GM18499 (cell line): ENCODE data around the gene ASPG.

ENCODE experiments used
- ATAC-seq: cut with Tn5 transposase; IDR thresholded peaks from one replicate; pipeline ENCODE4 v1.9.1; 2021; ENCODE audit warnings: moderate number of reproducible peaks; ENCODE audit not compliant: insufficient read depth, unreplicated experiment

Gene ASPG

GRCh38 chr14:104131968-104132732, 46.6 kb downstream of the ASPG start:
- no peak for ATAC-seq

DNA sequence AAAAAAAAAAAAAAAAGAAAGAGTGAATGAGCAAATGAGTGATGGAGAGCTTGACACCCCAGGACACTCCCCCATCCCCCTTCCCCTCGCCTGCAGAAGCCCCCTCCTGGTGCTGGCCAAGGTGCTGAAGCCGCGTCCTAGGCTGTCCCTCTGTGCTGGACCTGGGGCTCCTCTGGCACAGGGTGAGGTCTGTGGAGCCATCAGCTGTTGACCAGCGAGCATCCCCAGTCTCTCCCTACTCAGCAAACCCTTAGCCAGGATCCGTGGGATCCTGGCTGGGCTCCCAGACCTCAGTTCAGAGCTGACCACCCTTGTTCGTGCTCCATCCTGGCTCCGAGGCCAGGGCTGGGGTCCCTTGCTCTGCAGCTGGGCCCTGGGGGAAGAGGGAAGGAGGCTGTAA, 47.5 kb downstream of the ASPG start:
- ATAC-seq: no peak

DNA sequence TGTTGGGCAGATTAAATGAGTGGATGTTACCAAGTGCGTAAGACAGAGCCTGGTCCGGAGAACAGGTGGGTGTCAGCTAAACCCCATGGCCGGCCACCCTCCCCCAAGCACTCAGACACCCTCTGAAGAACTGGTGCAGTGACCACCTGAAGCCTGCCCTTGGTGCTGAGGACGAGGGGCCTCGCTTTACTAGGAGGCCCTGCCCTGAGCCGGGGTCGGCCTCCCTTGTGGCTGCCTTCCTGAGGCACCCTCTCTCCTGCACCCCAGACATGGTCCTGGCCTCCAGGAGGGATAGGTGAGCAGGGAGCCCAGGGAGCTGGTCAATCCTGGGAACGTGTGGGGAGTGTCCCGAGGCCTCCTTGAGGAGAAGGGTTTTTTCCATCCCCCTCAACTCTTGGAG, 48.0 kb downstream of the ASPG start:
- no peak for ATAC-seq

- ATAC-seq: no peak
Measured at GRCh38 chr14:104134061-104134965, 48.8 kb downstream of the ASPG start.

- ATAC-seq: no peak
Measured at GRCh38 chr14:104135121-104135903, 49.8 kb downstream of the ASPG start.

GRCh38 chr14:104135904-104136471, 50.5 kb downstream of the ASPG start:
- no peak for ATAC-seq

DNA sequence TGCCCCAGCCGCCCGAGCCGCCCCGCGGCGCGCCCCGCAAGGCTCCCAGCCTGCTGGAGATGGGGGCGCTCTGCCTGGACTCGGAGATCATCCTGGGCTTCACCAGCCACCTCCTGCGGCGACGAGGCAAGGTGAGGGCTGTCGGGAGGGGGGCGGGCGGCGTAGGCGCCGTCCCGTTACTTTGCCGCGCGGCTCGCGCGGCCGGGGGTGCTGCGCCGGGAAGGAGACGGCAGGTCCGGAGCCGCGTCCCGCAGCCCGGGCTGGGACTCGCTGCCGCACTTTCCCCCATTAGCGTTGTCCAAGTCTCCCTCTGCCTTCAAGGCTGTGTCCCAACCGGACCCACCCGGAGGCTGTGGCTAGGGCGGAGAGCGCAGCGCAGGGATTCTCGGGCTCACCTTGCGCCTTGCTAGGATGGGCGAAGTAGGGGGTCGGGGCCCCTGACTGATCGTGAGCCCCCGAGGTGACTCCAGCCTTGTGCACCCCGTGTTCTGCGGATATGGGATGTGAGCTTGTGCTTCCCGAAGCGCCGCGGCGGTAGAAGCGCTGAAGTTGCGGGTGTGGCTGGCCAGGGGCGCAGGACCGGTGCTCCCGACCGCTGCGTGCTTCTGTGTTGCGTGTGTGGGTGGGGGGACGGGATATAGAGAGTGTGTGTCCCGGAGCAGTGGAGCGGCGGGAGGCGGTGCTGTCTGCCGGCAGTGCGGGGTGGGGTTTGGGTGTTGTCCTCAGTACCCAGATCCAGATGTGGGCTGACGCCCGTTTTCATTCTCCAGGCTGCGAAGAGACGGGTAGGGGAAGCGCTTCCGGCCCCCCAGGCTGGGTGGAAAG, 51.2 kb downstream of the ASPG start:
- no peak for ATAC-seq

DNA sequence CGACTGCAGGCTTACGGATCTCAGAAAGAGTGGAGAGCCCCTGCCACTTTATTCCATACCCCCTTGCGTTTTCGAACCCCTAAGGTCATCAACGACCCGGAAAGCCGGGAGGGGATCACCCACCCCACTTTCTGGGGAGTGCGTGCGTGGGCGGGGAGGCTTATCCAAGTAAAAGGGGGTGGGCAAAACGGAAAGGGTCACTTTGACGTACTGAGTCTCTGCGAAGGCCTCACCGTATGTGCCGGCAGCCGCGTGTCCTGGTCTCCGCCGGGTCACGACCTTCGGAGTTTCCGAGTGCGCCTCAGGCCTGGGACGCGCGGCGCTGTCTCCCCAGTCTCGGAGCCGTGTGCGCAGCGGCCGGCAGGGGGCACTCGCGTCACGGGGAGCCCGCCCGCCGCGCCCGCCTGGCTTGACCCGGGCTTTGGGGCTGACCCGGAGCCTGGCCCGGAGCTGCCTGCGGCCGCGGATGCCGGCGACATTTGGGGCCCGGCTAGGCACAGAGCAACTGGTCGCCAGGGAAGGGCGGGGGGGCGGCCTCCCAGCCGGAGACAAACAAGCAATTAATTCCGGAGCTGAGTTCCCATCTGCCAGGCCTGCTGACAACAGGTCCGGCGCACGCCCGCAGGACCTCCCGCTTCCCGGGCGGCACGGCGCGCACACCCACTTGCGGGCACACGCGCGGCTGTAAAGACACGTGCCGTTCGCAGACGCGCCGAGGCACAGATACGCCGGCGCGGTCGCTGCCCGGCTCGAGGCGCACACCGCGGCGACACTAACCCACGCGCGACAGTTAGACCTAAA, 52.0 kb downstream of the ASPG start:
- no peak for ATAC-seq

- no peak for ATAC-seq
Measured at GRCh38 chr14:104138098-104138717, 52.7 kb downstream of the ASPG start, which contains the start of gene KIF26A. Gene KIF26A (plus strand): TSS chr14:104138587. CDS start chr14:104138723, 136 bp downstream.

DNA sequence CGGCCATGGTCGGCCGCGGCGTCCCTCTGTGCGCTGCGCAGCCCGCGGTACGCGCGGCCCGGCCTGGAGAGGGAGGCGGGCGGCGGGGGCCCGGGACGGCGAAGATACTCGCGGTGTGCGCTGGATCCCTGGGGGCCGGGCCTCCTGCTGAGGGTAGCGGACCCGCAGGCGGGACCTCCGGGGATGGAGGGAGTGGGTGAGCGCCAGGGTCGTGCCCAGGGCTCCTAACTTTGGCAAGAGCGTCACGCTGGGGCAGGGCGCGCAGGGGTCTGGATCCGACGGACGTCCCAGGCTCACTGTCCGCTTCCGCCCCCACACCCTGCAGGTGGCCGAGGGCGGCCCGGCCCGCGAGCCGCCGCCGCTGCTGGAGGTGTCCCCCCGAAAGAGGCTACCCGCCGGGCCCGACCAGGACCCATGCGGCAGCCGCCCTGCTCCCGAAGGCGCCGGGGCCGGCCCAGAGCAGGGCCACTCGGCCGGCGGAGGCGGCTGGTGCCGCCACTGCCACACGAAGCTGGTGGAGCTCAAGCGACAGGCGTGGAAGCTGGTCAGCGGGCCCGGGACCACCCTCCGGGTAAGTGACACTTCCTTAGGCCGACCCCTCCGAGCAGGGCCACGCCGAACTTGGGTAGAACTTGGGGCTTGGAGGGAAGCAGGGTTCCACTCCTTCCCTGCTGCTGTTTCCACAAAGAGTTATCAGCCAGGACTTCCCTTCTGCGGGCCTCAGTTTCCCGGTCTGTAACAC, 53.4 kb downstream of the ASPG start:
- ATAC-seq: no peak

DNA sequence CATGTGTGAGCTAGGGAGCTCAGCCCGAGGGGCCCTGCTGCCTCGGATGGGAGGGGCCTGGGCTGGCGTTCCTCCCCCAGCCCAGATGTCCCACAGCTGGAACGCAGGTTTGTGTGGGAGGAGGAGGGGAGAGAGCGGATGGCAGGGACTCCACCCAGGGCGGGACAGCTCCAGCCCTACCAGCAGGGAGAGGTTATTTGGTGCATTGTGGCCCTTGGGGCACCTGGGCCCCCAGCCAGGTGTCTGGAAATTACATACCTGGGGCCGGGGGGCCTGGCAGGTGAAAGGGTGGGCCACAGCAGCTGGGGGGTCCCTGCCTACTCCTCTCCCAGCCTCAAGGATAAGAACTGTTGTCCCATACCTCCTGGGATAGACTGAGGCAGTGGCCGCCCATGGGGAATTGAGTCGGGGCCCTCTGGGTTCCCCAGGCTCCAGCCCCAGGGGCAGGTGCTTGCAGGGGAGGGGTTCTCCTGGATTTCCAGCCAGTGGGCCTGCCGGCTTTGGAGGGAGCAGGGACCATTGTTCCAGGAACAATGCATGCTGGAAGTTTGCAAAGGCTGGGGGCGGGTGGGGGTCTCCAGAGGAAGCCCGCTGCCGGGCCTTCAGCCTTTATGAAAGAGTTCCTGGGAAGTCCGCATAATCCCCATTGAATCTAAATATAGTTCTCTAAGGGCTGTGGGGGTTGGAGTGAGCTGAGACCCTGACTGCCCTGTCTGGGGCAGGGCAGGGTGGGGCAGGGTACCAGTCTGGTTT, 54.1 kb downstream of the ASPG start:
- no peak for ATAC-seq

GRCh38 chr14:104140213-104140462, 54.6 kb downstream of the ASPG start:
- no peak for ATAC-seq

DNA sequence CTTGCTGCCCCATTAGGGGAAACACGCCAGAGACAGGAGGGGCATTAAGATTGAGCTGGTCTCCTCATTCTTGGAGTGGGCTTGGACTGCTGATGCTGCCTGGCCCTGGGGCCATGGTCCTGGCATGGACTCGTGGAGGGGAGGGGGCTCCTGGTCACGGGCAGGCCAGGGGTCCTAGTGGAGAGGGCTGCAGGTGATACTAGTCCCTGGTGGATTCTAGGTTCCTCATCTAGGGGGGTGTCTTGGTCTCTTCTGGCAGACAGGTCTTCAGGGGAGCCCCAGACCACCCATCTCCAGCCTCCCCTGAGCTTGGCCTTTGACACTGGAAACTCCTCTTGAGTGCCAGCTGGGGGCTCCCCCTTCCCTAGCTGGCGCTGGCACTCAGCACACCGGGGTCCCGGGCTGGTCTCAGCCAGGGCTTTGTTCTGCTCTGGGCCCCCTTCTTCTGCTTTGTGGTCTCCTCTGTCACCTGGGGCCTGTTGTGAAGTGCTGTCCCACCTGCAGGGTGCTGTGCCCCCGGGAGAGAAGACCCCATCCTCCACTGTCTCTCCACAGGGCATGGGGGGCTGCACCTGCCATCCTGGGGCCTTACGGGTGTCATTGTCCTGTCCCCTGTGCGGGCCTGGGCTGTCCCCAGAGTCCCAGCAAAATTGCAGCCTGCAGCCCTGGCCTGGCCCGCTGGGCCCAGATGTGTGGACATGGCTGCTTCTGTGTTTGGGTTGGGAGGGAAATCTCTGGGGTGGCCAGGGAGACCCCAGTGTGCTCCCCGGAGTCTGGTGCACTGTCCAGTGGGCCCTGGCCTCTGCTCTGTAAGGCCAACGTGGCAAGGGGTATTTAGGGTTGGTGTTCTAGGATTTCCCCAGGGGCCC, 55.2 kb downstream of the ASPG start:
- ATAC-seq: no peak

- no peak for ATAC-seq
Measured at GRCh38 chr14:104141621-104142091, 56.2 kb downstream of the ASPG start.

- no peak for ATAC-seq
Measured at GRCh38 chr14:104142136-104142945, 56.8 kb downstream of the ASPG start.
